Nephron (organoid): ENCODE data around the gene KCNE4.

Source experiments
- H3K27ac Mint-ChIP-seq, 3 experiments: 2 replicates each; pipeline ENCODE4 v1.8.0; 2020; ENCODE audit warnings: mixed read lengths in 3 of 3, mild to moderate bottlenecking in 2 of 3, moderate library complexity in 1 of 3
- H3K27me3 Mint-ChIP-seq: 2 replicates; pipeline ENCODE4 v1.8.0; 2021; ENCODE audit warnings: low read depth, mild to moderate bottlenecking, moderate library complexity, mixed read lengths
- H3K36me3 Mint-ChIP-seq: 2 replicates; pipeline ENCODE4 v1.8.0; 2020; ENCODE audit warnings: low read depth, mixed read lengths
- H3K4me1 Mint-ChIP-seq: 2 replicates; pipeline ENCODE4 v1.8.0; 2020; ENCODE audit warnings: mixed read lengths
- H3K4me3 Mint-ChIP-seq, 3 experiments: 2 replicates each; pipeline ENCODE4 v1.8.0; 2020; ENCODE audit warnings: mild to moderate bottlenecking in 3 of 3, mixed read lengths in 3 of 3, moderate library complexity in 2 of 3
- H3K9me3 Mint-ChIP-seq: 2 replicates; pipeline ENCODE4 v1.8.0; 2020; ENCODE audit warnings: mixed read lengths
- CTCF ChIP-seq, 3 experiments: fragments of 200-600 bp; sonication (generic); IDR thresholded peaks; one replicate each; pipeline ENCODE4 v1.5.0; 2021; ENCODE audit warnings: antibody characterized with exemption in 3 of 3; ENCODE audit not compliant: unreplicated experiment in 3 of 3

Gene KCNE4

GRCh38 chr2:223065107-223065506, 13.1 kb downstream of the KCNE4 start:
- Mint-ChIP-seq H3K36me3 (peaks cover 7% of the 10 kb centered on the region), H3K9me3 (no peaks in the 10 kb centered on the region), H3K27ac (no peak overlapping the region), H3K4me3 (no peak overlapping the region), H3K27me3 (peaks cover 4% of the 10 kb centered on the region), H3K4me1 (peaks cover 48% of the 10 kb centered on the region)
- TF ChIP-seq CTCF (IDR thresholded peaks at IDR 0.05; ENCODE audit: unreplicated experiment in 3 of 3): no peak

- no peak overlapping the region for H3K4me3 Mint-ChIP-seq
- TF ChIP-seq CTCF (IDR thresholded peaks at IDR 0.05; ENCODE audit: unreplicated experiment in 3 of 3): no peak
- peaks cover 48% of the 10 kb centered on the region for H3K4me1 Mint-ChIP-seq
- H3K36me3 Mint-ChIP-seq: peaks cover 4% of the 10 kb centered on the region
- no peaks in the 10 kb centered on the region for H3K9me3 Mint-ChIP-seq
- H3K27ac Mint-ChIP-seq: no peak overlapping the region
- H3K27me3 Mint-ChIP-seq: peaks cover under 1% of the 10 kb centered on the region
Observed at GRCh38 chr2:223066721-223067120, 14.7 kb downstream of the KCNE4 start.

- peak overlapping the region in 2 of 3 experiments; percentile 47 to 82 for H3K27ac Mint-ChIP-seq
- H3K4me3 Mint-ChIP-seq: no peak overlapping the region
- TF ChIP-seq CTCF (IDR thresholded peaks at IDR 0.05; ENCODE audit: unreplicated experiment in 3 of 3): no peak
- H3K36me3 Mint-ChIP-seq: peaks cover 3% of the 10 kb centered on the region
- no peaks in the 10 kb centered on the region for H3K9me3 Mint-ChIP-seq
- no peaks in the 10 kb centered on the region for H3K27me3 Mint-ChIP-seq
- H3K4me1 Mint-ChIP-seq: peaks cover 44% of the 10 kb centered on the region
Observed at GRCh38 chr2:223068071-223068470, 16.1 kb downstream of the KCNE4 start.

GRCh38 chr2:223069465-223069864, 17.5 kb downstream of the KCNE4 start:
- Mint-ChIP-seq H3K27ac (peak overlapping the region in 1 of 3 experiments; percentile 76), H3K27me3 (no peaks in the 10 kb centered on the region), H3K4me3 (no peak overlapping the region), H3K4me1 (peaks cover 31% of the 10 kb centered on the region), H3K9me3 (no peaks in the 10 kb centered on the region), H3K36me3 (peaks cover 3% of the 10 kb centered on the region)
- no peak for TF ChIP-seq CTCF (IDR thresholded peaks at IDR 0.05; ENCODE audit: unreplicated experiment in 3 of 3)

GRCh38 chr2:223069988-223070387, 18.0 kb downstream of the KCNE4 start:
- Mint-ChIP-seq H3K4me1 (peaks cover 31% of the 10 kb centered on the region), H3K36me3 (peaks cover 3% of the 10 kb centered on the region), H3K27me3 (no peaks in the 10 kb centered on the region), H3K9me3 (no peaks in the 10 kb centered on the region), H3K4me3 (no peak overlapping the region), H3K27ac (peak overlapping the region in 1 of 3 experiments; percentile 76)
- no peak for TF ChIP-seq CTCF (IDR thresholded peaks at IDR 0.05; ENCODE audit: unreplicated experiment in 3 of 3)

- Mint-ChIP-seq H3K4me1 (peaks cover 31% of the 10 kb centered on the region), H3K4me3 (no peak overlapping the region), H3K27me3 (no peaks in the 10 kb centered on the region), H3K36me3 (peaks cover 3% of the 10 kb centered on the region), H3K9me3 (peaks cover 3% of the 10 kb centered on the region), H3K27ac (peak overlapping the region; percentile 29 to 51 (median 46))
- no peak for TF ChIP-seq CTCF (IDR thresholded peaks at IDR 0.05; ENCODE audit: unreplicated experiment in 3 of 3)
Observed at GRCh38 chr2:223071139-223071538, 19.1 kb downstream of the KCNE4 start.
